Effector memory CD4-positive, alpha-beta T cell (primary cell): Measurements from ENCODE around the gene BCL11B.

Experiments used
- DNase-seq, 3 donors: peaks; one replicate each; pipeline ENCODE4 v3.0.0-alpha.2; 2020
- H3K27ac ChIP-seq: 2 replicates; pipeline ENCODE4 v1.7.0; 2013; ENCODE audit warnings: mild to moderate bottlenecking, low read length, moderate library complexity; ENCODE audit not compliant: insufficient read depth, poor library complexity, severe bottlenecking
- H3K27me3 ChIP-seq: replicated peaks from 2 replicates; pipeline ENCODE4 v1.7.0; 2013; ENCODE audit warnings: mild to moderate bottlenecking, low read length; ENCODE audit not compliant: insufficient read depth, control insufficient read depth, poor library complexity, severe bottlenecking
- H3K36me3 ChIP-seq: 2 replicates; pipeline ENCODE4 v1.7.0; 2013; ENCODE audit warnings: mild to moderate bottlenecking, low read length, moderate library complexity; ENCODE audit not compliant: control insufficient read depth, insufficient read depth
- H3K4me1 ChIP-seq: 2 replicates; pipeline ENCODE4 v1.7.0; 2013; ENCODE audit warnings: low read length, mild to moderate bottlenecking; ENCODE audit not compliant: control insufficient read depth, insufficient read depth, poor library complexity, severe bottlenecking
- H3K4me3 ChIP-seq: 2 replicates; pipeline ENCODE4 v1.7.0; 2013; ENCODE audit warnings: low read length, low read depth, mild to moderate bottlenecking; ENCODE audit not compliant: insufficient read depth, poor library complexity, severe bottlenecking
- H3K9me3 ChIP-seq: 2 replicates; pipeline ENCODE4 v1.7.0; 2013; ENCODE audit warnings: mild to moderate bottlenecking, low read length, moderate library complexity; ENCODE audit not compliant: control insufficient read depth

The BCL11B gene

GRCh38 chr14:99241325-99242010 is 30.5 kb downstream of the BCL11B start:
- Histone ChIP-seq H3K4me1 (peaks cover 89% of the 10 kb centered on the region), H3K4me3 (peak overlapping the region; percentile 41), H3K27me3 (no peaks in the 10 kb centered on the region), H3K27ac (peak overlapping the region; percentile 97), H3K36me3 (peaks cover 6% of the 10 kb centered on the region), H3K9me3 (no peaks in the 10 kb centered on the region)
- DNase-seq, result peak in 1 of 3 donors; percentile 55

GRCh38 chr14:99240627-99241324 is 31.2 kb downstream of the BCL11B start:
- Histone ChIP-seq H3K9me3 (no peaks in the 10 kb centered on the region), H3K27ac (peak overlapping the region; percentile 97), H3K4me1 (peaks cover 89% of the 10 kb centered on the region), H3K4me3 (peak overlapping the region; percentile 41), H3K27me3 (no peaks in the 10 kb centered on the region), H3K36me3 (peaks cover 6% of the 10 kb centered on the region)
- no peak for DNase-seq

- no peaks in the 10 kb centered on the region for H3K9me3 ChIP-seq
- peaks cover 88% of the 10 kb centered on the region for H3K4me1 ChIP-seq
- H3K36me3 ChIP-seq, result peaks cover 6% of the 10 kb centered on the region
- H3K27ac ChIP-seq, result peak overlapping the region; percentile 97
- no peaks in the 10 kb centered on the region for H3K27me3 ChIP-seq
- H3K4me3 ChIP-seq, result peak overlapping the region; percentile 41
- DNase-seq, result no peak
Observed at GRCh38 chr14:99239661-99240092, 32.3 kb downstream of the BCL11B start.

- Histone ChIP-seq H3K4me3 (peak overlapping the region; percentile 39), H3K9me3 (no peaks in the 10 kb centered on the region), H3K4me1 (peaks cover 91% of the 10 kb centered on the region), H3K36me3 (peaks cover 6% of the 10 kb centered on the region), H3K27me3 (no peaks in the 10 kb centered on the region), H3K27ac (peak overlapping the region; percentile 97)
- no peak for DNase-seq
Observed at GRCh38 chr14:99238216-99238615, 33.8 kb downstream of the BCL11B start.

GRCh38 chr14:99237288-99237687 is 34.7 kb downstream of the BCL11B start:
- Histone ChIP-seq H3K27me3 (no peaks in the 10 kb centered on the region), H3K36me3 (peaks cover 6% of the 10 kb centered on the region), H3K27ac (peak overlapping the region; percentile 97), H3K4me1 (peaks cover 91% of the 10 kb centered on the region), H3K9me3 (no peaks in the 10 kb centered on the region), H3K4me3 (peak overlapping the region; percentile 39)
- no peak for DNase-seq

GRCh38 chr14:99236386-99237138 is 35.4 kb downstream of the BCL11B start:
- Histone ChIP-seq H3K9me3 (no peaks in the 10 kb centered on the region), H3K27me3 (no peaks in the 10 kb centered on the region), H3K27ac (peak overlapping the region; percentile 97), H3K4me3 (peak overlapping the region; percentile 39), H3K4me1 (peaks cover 94% of the 10 kb centered on the region), H3K36me3 (peaks cover 6% of the 10 kb centered on the region)
- no peak for DNase-seq

GRCh38 chr14:99235582-99236320 is 36.2 kb downstream of the BCL11B start:
- peak overlapping the region; percentile 39 for H3K4me3 ChIP-seq
- DNase-seq, result no peak
- peaks cover 95% of the 10 kb centered on the region for H3K4me1 ChIP-seq
- H3K27ac ChIP-seq, result peak overlapping the region; percentile 97
- H3K27me3 ChIP-seq, result no peaks in the 10 kb centered on the region
- H3K9me3 ChIP-seq, result no peaks in the 10 kb centered on the region
- peaks cover 6% of the 10 kb centered on the region for H3K36me3 ChIP-seq

GRCh38 chr14:99234961-99235571 is 36.9 kb downstream of the BCL11B start:
- peak; percentile 69 to 85 (median 73) for DNase-seq
- no peaks in the 10 kb centered on the region for H3K27me3 ChIP-seq
- H3K4me1 ChIP-seq, result peaks cover 95% of the 10 kb centered on the region
- peak overlapping the region; percentile 97 for H3K27ac ChIP-seq
- peaks cover 6% of the 10 kb centered on the region for H3K36me3 ChIP-seq
- H3K4me3 ChIP-seq, result peak overlapping the region; percentile 23
- no peaks in the 10 kb centered on the region for H3K9me3 ChIP-seq

GRCh38 chr14:99234355-99234754 is 37.6 kb downstream of the BCL11B start:
- H3K27me3 ChIP-seq, result no peaks in the 10 kb centered on the region
- H3K36me3 ChIP-seq, result peaks cover 6% of the 10 kb centered on the region
- peak overlapping the region; percentile 97 for H3K27ac ChIP-seq
- no peaks in the 10 kb centered on the region for H3K9me3 ChIP-seq
- peak overlapping the region; percentile 23 for H3K4me3 ChIP-seq
- no peak for DNase-seq
- peaks cover 95% of the 10 kb centered on the region for H3K4me1 ChIP-seq
